ENCODE measurements around the gene KCNK17.

Gene KCNK17

DNA sequence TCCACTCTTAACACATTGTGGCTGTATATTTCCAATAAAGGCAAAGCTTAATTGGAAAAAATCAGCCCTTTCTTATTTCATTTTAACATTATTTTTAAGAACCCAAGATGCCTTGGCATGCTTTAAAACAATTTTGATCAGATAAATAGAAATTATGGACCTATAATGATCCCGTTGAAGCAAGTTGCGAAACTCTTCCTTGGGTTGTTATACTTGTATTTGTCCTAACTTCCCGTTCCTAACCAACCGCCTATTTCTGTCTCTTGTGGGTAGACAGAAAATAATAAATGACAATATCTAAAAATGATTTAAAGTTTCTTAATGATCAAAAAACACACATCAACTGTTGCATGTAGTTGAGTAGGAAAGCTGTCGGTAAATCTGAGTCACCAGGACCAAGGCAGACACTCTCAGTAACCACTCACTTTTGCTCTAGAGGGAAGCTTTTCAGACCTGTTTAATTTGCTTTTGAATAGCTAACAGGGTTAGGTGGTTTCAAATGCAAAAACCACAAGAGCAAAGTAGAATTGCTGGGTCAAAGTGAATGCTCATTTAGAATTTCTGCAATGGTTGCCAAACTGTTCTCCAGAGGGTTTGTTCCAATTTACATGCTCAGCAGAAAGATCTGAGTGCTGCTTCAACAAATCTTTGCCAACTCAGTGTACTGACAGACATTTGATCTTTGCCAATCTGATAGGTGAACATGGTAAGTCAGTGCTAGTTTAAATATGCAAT is 50.7 kb downstream of the KCNK17 start:
- peak; percentile 46 to 66 for DNase-seq

DNA sequence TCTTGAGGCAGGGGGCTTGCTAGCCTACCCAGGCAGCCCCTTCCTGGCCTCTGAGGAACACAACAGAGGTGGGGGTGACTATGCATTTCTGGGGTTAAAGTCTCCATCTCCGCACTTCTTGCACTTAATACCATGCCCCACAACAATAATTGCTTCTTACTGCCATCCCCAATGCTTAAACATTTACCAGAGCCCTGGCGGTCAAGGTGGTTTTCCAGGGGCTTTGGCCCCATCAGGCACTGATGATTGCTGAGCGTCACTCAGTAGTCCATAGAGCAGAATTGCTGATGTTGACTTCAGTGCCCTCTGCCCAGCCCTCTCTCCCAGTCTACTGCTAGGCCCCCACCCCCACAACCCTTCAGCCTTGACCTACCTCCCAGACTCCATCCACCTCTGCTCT is 52.5 kb downstream of the KCNK17 start:
- DNase-seq = no peak

DNA sequence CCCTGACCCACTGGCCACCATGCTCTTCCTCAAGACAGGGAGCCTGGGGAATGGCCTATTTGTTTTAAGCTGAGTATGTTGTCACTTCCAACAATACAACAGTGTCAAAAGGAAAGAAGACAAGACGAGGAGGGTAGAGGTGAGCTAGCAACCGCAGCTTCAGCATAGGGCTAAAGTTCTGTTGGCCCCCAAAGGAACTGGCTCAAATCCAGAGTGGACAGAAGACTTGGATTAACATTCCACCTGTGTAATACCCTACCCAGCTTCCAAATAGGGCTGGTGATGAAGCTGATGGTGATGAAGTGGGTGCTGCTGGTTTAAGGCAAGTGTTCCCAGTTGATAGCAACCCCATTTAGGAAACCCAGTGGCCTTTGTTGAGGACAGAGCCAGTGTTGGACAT is 53.3 kb downstream of the KCNK17 start:
- DNase-seq = no peak

- DNase-seq = no peak
Observed at GRCh38 chr6:39260456-39260855, 53.8 kb downstream of the KCNK17 start.

DNA sequence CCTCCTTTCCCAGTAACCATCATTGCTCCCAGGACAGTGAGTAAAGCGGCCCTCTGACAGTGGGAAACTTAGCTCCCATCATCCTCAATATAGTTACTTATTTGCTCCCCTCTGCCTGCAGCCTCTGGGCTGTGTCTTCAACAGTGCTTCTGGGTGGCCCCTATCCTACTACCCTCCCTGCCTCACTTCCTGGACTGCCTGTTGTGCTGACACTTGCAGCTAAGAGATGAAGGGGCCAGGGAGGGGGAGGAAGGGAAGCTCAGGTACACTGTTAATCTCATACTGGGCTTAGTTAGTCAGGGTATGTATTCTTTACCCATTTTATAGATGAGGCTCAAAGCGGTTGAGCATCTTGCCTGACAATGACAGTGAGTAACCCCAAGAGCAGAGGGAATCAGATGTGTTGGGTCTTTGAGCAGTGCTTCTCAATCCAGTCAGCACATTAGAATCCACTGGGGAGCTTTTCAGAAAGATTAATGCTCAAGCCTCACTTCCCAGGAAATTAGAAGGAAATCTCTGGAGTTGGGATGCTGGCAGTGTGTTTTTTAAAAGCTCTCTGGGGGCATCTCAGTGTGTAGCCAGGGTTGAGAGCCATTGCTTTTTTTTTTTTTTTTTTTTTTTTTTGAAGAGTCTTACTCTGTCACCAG is 57.8 kb downstream of the KCNK17 start:
- no peak for DNase-seq

DNA sequence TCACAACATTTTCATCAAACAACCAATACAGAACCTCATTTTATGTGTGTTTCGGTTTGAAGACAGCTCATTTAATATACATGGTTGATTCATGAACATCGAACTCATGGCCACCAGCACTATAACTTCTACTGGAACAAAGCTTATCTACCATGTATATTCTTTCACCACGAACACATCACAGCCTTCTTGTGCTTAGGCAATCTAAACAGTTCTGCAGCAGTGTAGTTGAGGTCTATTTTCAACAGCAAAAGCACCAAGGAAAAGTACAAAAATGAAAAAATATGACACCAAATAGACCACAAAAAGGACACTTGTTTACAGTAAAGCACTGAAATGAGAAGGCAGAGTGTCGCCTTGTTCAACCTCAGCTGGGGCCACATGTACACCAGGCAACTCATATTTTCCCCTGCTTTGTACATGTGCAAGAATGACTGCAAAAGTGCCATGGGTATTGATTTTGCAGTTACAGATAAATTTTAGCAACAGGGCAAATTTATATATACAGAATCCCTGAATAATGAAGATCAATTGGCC is 59.2 kb downstream of the KCNK17 start:
- DNase-seq = no peak

DNA sequence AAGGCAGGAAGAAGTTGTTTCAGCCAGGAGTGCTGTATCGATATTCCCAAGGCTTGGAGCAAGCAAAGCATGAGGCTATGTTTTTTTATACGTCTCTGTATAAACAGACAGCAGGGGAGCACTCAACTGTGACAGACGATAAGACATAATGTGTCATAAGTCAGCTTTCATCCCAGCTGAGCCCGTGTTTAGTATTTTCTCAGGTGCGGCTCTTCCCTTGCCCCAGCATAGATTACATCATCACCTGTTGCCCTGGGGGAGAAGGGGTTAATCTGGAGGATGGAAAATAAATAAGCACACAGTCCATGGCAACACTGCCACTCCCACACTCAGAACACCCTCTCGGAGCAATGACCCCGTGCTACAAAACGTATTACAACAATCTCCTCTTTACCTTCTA is 62.8 kb downstream of the KCNK17 start:
- no peak for DNase-seq

GRCh38 chr6:39250507-39250906 is 63.7 kb downstream of the KCNK17 start:
- no peak for DNase-seq

- DNase-seq = no peak
Observed at GRCh38 chr6:39249278-39249677, 64.9 kb downstream of the KCNK17 start.
